K562 (cell line): Measurements from ENCODE around the gene C10orf90. TPM values are rescaled to one million over a fixed set of nuclear protein-coding genes. Genes with fewer than 3 reads are reported as not detected.

Experiments
- ATF7 ChIP-seq: fragments of 450-650 bp; IDR thresholded peaks from 2 replicates; pipeline ENCODE4 v1.7.1; 2014; ENCODE audit warnings: mild to moderate bottlenecking, moderate library complexity
- CTBP1 ChIP-seq: fragments of 450-650 bp; IDR thresholded peaks from 2 replicates; pipeline ENCODE4 v1.6.1; 2016; ENCODE audit warnings: borderline replicate concordance
- DMBX1 ChIP-seq: fragments of 250-450 bp; sonication (Bioruptor Pico); IDR thresholded peaks from 2 replicates; pipeline ENCODE4 v1.8.0; 2022; ENCODE audit warnings: inconsistent platforms, mild to moderate bottlenecking, moderate library complexity, borderline replicate concordance
- DPF2 ChIP-seq: fragments of 450-650 bp; IDR thresholded peaks from 2 replicates; pipeline ENCODE4 v1.6.1; 2016
- FOXK1 ChIP-seq: sonication (generic); formaldehyde crosslinking; IDR thresholded peaks from 2 replicates; pipeline ENCODE4 v1.8.0; 2022; ENCODE audit warnings: missing genetic modification reagents, mild to moderate bottlenecking, borderline replicate concordance
- FOXM1 ChIP-seq, 2 experiments: fragments of 450-650 bp in 1 of 2; sonication (generic) in 1 of 2; formaldehyde crosslinking in 1 of 2; IDR thresholded peaks; 2 replicates each; pipeline versions ENCODE4 v1.6.1 to v1.9.0; 2017 to 2022; ENCODE audit warnings: low read depth in 2 of 2, mild to moderate bottlenecking in 2 of 2, missing genetic modification reagents in 1 of 2, moderate library complexity in 1 of 2
- HDAC2 ChIP-seq: fragments of 450-650 bp; IDR thresholded peaks from 2 replicates; pipeline ENCODE4 v1.6.1; 2016; ENCODE audit warnings: mild to moderate bottlenecking
- KLF16 ChIP-seq: IDR thresholded peaks from 2 replicates; pipeline ENCODE4 v1.6.1; 2016; ENCODE audit warnings: antibody characterized with exemption
- MEIS2 ChIP-seq: fragments of 450-650 bp; IDR thresholded peaks from 2 replicates; pipeline ENCODE4 v1.6.1; 2014; ENCODE audit warnings: mild to moderate bottlenecking; ENCODE audit not compliant: partially characterized antibody
- PML ChIP-seq: IDR thresholded peaks from 2 replicates; pipeline ENCODE4 v1.6.1; 2012; ENCODE audit warnings: low read length, inconsistent platforms
- RCOR1 ChIP-seq, 2 experiments: IDR thresholded peaks; 2 replicates each; pipeline ENCODE4 v1.6.1; 2012; ENCODE audit warnings: low read depth in 2 of 2, low read length in 2 of 2, borderline replicate concordance in 1 of 2, improper control_type of control experiment in 1 of 2
- SOX6 ChIP-seq: fragments of 450-650 bp; IDR thresholded peaks from 2 replicates; pipeline ENCODE4 v1.6.1; 2014; ENCODE audit warnings: mild to moderate bottlenecking
- TBL1XR1 ChIP-seq, 2 experiments: IDR thresholded peaks; 2 replicates each; pipeline ENCODE4 v1.6.1; 2012; ENCODE audit warnings: improper control_type of control experiment in 2 of 2, low read length in 2 of 2, mild to moderate bottlenecking in 1 of 2
- TEAD2 ChIP-seq: fragments of 450-650 bp; IDR thresholded peaks from 2 replicates; pipeline ENCODE4 v1.6.1; 2016; ENCODE audit warnings: missing genetic modification characterization, control low read depth, missing compliant biosample characterization
- TRIM24 ChIP-seq, 2 experiments: fragments of 450-650 bp; IDR thresholded peaks; 2 replicates each; pipeline ENCODE4 v1.6.1; 2016
- ZNF583 ChIP-seq: fragments of 250-450 bp; sonication (Bioruptor Pico); IDR thresholded peaks from 2 replicates; pipeline ENCODE4 v1.4.0; 2020
- polyA plus RNA-seq, 8 experiments: library from polyadenylated mRNA; depleted of rRNA in 4 of 8; stranded (reverse) in 5 of 8; unstranded in 3 of 8; fragments of >200 nt; fragmentation: Nextera tagmentation in 2 of 8; fragmentation: Illumina TruSeq in 1 of 8; extraction: Ambion mirVana in 2 of 8; extraction: Trizol in 1 of 8; gene quantifications; 2 replicates each; pipeline versions ENCODE4 v1.2.1 to v1.2.3, GENCODE V29; 2011 to 2014; ENCODE audit warnings: inconsistent platforms in 1 of 8, missing spikeins in 1 of 8
- total RNA-seq, 7 experiments: library from RNA; depleted of rRNA in 6 of 7; stranded (reverse); fragments of >200 nt in 6 of 7; fragmentation: Illumina TruSeq in 2 of 7; extraction: Trizol in 2 of 7; gene quantifications; 2 replicates each; pipeline versions ENCODE4 v1.2.1 to v1.2.3, GENCODE V29; 2011 to 2021; ENCODE audit warnings: low replicate concordance in 1 of 7
- TF ChIP-seq, protein P1 (sequence below), 3 experiments: fragments of 200-800 bp in 1 of 3; sonication (Bioruptor generic) in 1 of 3; sonication (generic) in 1 of 3; formaldehyde crosslinking in 1 of 3; IDR thresholded peaks; 2 replicates each; pipeline versions ENCODE4 v1.6.1 to v1.8.0; 2016 to 2022; ENCODE audit warnings: mild to moderate bottlenecking in 2 of 3, missing compliant biosample characterization in 2 of 3, missing genetic modification characterization in 2 of 3, missing genetic modification reagents in 1 of 3
- TF ChIP-seq, protein P2 (sequence below): fragments of 200-800 bp; sonication (Bioruptor generic); IDR thresholded peaks from 2 replicates; pipeline ENCODE4 v1.6.1; 2017; ENCODE audit warnings: missing genetic modification characterization, missing compliant biosample characterization
- TF ChIP-seq, protein P3 (sequence below), 2 experiments: fragments of 150-350 bp in 1 of 2; IDR thresholded peaks; 2 replicates each; pipeline ENCODE4 v1.6.1; 2012 to 2016; ENCODE audit warnings: low read depth in 2 of 2, low read length in 2 of 2, mild to moderate bottlenecking in 1 of 2, moderate library complexity in 1 of 2
- TF ChIP-seq, protein P4 (sequence below), 2 experiments: IDR thresholded peaks in 1 of 2; conservative IDR thresholded peaks in 1 of 2; 2 replicates each; pipeline ENCODE4 v1.6.1; 2016; ENCODE audit warnings: low read depth in 2 of 2, mild to moderate bottlenecking in 1 of 2, missing compliant biosample characterization in 1 of 2, missing genetic modification characterization in 1 of 2, moderate library complexity in 1 of 2

C10orf90 gene
- total and polyA plus RNA-seq, 9 of the 15 experiments (the other 6 are each of a cell fraction or from before 2014, with no cell fraction given): not detected

DNA sequence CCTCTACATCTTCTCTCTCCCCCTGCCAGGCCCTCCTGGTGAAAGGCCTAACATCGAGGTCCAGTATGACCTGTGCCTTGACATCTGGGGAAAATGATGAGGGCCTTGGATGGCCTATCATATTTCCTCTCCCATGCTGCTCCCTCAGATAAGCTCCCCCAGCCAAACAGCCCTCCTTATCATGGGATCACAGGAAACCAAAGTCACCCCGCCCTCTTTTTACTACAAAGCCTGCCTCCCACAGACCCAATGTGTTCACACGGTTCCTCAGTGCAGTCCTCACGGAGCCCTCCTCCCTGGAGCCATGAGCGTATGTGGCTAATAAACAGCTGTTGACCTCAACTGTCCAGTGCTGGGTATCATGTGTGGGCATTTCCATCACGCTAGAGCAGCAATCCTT, 32.0 kb downstream of the C10orf90 start (continued):
- TF ChIP-seq, protein P1, sequence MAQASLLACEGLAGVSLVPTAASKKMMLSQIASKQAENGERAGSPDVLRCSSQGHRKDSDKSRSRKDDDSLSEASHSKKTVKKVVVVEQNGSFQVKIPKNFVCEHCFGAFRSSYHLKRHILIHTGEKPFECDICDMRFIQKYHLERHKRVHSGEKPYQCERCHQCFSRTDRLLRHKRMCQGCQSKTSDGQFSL (CRISPR knock-in tag; IDR thresholded peaks at IDR 0.05): no peak
- TF ChIP-seq, protein P1 (tag; IDR thresholded peaks at IDR 0.05): no peak
- TF ChIP-seq FOXK1 (CRISPR knock-in tag): no peak
- no peak for TF ChIP-seq TEAD2 (tag)
- 0 out of 2 replicates have a peak, but pooled peaks have one; percentile 30 for TF ChIP-seq DMBX1 (CRISPR knock-in tag)
- TF ChIP-seq, protein P2, sequence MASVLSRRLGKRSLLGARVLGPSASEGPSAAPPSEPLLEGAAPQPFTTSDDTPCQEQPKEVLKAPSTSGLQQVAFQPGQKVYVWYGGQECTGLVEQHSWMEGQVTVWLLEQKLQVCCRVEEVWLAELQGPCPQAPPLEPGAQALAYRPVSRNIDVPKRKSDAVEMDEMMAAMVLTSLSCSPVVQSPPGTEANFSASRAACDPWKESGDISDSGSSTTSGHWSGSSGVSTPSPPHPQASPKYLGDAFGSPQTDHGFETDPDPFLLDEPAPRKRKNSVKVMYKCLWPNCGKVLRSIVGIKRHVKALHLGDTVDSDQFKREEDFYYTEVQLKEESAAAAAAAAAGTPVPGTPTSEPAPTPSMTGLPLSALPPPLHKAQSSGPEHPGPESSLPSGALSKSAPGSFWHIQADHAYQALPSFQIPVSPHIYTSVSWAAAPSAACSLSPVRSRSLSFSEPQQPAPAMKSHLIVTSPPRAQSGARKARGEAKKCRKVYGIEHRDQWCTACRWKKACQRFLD (CRISPR knock-in tag): peak; percentile 69; the same call in 1 of the 2 replicates
- TF ChIP-seq, protein P3, sequence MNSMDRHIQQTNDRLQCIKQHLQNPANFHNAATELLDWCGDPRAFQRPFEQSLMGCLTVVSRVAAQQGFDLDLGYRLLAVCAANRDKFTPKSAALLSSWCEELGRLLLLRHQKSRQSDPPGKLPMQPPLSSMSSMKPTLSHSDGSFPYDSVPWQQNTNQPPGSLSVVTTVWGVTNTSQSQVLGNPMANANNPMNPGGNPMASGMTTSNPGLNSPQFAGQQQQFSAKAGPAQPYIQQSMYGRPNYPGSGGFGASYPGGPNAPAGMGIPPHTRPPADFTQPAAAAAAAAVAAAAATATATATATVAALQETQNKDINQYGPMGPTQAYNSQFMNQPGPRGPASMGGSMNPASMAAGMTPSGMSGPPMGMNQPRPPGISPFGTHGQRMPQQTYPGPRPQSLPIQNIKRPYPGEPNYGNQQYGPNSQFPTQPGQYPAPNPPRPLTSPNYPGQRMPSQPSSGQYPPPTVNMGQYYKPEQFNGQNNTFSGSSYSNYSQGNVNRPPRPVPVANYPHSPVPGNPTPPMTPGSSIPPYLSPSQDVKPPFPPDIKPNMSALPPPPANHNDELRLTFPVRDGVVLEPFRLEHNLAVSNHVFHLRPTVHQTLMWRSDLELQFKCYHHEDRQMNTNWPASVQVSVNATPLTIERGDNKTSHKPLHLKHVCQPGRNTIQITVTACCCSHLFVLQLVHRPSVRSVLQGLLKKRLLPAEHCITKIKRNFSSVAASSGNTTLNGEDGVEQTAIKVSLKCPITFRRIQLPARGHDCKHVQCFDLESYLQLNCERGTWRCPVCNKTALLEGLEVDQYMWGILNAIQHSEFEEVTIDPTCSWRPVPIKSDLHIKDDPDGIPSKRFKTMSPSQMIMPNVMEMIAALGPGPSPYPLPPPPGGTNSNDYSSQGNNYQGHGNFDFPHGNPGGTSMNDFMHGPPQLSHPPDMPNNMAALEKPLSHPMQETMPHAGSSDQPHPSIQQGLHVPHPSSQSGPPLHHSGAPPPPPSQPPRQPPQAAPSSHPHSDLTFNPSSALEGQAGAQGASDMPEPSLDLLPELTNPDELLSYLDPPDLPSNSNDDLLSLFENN (IDR thresholded peaks at IDR 0.05; ENCODE audit: low read depth in 2 of 2, low read length in 2 of 2): peak in 1 of 2 experiments; percentile 78; a peak in 1 of 4 replicates
- TF ChIP-seq, protein P4, sequence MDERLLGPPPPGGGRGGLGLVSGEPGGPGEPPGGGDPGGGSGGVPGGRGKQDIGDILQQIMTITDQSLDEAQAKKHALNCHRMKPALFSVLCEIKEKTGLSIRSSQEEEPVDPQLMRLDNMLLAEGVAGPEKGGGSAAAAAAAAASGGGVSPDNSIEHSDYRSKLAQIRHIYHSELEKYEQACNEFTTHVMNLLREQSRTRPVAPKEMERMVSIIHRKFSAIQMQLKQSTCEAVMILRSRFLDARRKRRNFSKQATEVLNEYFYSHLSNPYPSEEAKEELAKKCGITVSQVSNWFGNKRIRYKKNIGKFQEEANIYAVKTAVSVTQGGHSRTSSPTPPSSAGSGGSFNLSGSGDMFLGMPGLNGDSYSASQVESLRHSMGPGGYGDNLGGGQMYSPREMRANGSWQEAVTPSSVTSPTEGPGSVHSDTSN (CRISPR knock-in tag; IDR thresholded peaks at IDR 0.05; ENCODE audit: low read depth): no peak
- TF ChIP-seq, protein P4 (tag; conservative IDR thresholded peaks at IDR 0.05; ENCODE audit: low read depth): 0 out of 2 replicates have a peak, but pooled peaks have one; percentile 16
- 0 out of 2 replicates have a peak, but pooled peaks have one; percentile 37 for TF ChIP-seq HDAC2
- peak; percentile 18; the same call in 1 of the 2 replicates for TF ChIP-seq CTBP1
- TF ChIP-seq FOXM1 (IDR thresholded peaks at IDR 0.05; ENCODE audit: low read depth): peak; percentile 70
- no peak for TF ChIP-seq FOXM1 (CRISPR knock-in tag; IDR thresholded peaks at IDR 0.05; ENCODE audit: low read depth)
- peak; percentile 80 for TF ChIP-seq DPF2
- peak in 1 of 2 experiments; percentile 83; a peak in 2 of 4 replicates for TF ChIP-seq RCOR1 (IDR thresholded peaks at IDR 0.05; ENCODE audit: borderline replicate concordance in 1 of 2, low read depth in 2 of 2, low read length in 2 of 2)
- no peak; the same call in 1 of the 2 replicates for TF ChIP-seq ATF7
- peak; percentile 70; the same call in 1 of the 2 replicates for TF ChIP-seq PML
- peak; percentile 28 for TF ChIP-seq MEIS2
- peak; percentile 68 for TF ChIP-seq SOX6
- peak; percentile 87 for TF ChIP-seq KLF16
- peak in 1 of 2 experiments; percentile 48; a peak in 1 of 4 replicates for TF ChIP-seq TBL1XR1 (IDR thresholded peaks at IDR 0.05; ENCODE audit: low read length in 2 of 2)
- TF ChIP-seq ZNF583 (CRISPR knock-in tag): no peak
- TF ChIP-seq TRIM24 (IDR thresholded peaks at IDR 0.05): peak; percentile 71 to 79
